Measurements from ENCODE around the gene VAMP5. TPM values are rescaled to one million over a fixed set of nuclear protein-coding genes. Genes with fewer than 3 reads are reported as not detected.

VAMP5 gene
- total and polyA plus RNA-seq, 9 of the 15 experiments (the other 6 are each of a cell fraction or from before 2014, with no cell fraction given) = 0.54 to 1.9 (median 1.5) TPM; not detected in 2

DNA sequence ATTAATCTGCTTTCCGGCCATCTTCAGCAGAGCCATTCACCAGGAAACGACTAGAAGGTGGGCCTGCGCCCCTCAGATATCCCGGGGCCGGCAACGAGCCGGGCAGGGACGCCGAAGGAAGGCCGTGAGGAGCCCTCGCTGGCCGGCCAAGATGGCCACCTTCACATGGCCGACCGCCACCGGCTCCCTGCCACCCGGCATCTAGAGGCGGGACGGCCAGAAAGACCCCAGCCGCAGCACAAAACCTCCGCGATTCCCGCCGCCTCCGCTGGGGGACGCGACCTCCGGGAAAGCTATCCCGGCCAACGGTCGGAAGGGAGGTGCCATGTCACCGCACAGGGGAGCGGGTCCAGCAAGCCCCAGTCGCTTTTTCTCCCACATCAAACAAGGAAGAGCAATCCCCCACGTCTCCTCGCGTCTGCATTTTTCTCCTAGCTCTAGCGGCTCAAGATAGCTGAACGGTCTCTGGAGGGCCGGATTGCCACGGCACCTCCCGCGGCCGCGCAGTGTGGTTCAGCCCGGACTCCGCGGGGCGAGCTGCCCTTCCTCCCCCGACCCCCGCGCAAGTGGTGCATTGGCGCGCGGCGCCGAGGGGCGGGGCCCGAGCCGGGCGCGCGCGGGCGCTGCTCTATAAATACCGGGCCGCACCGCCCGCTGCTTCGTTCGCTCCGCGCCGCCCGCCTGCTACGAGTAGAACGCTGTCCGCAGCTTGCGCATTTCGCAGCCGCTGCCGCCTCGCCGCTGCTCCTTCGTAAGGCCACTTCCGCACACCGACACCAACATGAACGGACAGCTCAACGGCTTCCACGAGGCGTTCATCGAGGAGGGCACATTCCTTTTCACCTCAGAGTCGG is 45.5 kb upstream of the VAMP5 start, which contains the start of gene MAT2A (continued):
- TF ChIP-seq, protein P1, sequence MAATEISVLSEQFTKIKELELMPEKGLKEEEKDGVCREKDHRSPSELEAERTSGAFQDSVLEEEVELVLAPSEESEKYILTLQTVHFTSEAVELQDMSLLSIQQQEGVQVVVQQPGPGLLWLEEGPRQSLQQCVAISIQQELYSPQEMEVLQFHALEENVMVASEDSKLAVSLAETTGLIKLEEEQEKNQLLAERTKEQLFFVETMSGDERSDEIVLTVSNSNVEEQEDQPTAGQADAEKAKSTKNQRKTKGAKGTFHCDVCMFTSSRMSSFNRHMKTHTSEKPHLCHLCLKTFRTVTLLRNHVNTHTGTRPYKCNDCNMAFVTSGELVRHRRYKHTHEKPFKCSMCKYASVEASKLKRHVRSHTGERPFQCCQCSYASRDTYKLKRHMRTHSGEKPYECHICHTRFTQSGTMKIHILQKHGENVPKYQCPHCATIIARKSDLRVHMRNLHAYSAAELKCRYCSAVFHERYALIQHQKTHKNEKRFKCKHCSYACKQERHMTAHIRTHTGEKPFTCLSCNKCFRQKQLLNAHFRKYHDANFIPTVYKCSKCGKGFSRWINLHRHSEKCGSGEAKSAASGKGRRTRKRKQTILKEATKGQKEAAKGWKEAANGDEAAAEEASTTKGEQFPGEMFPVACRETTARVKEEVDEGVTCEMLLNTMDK (IDR thresholded peaks at IDR 0.05; ENCODE audit: borderline replicate concordance, insufficient read depth, low read depth, low read length, poor library complexity, severe bottlenecking) = peak; percentile 96
- peak; percentile 97 for TF ChIP-seq PML (IDR thresholded peaks at IDR 0.05; ENCODE audit: low read length)
- no peak for TF ChIP-seq MIER1 (IDR thresholded peaks at IDR 0.05; ENCODE audit: low read depth)
- peak; percentile 55 for TF ChIP-seq CGGBP1 (CRISPR knock-in tag; IDR thresholded peaks at IDR 0.05)
- no peak for TF ChIP-seq THRAP3 (IDR thresholded peaks at IDR 0.05; ENCODE audit: borderline replicate concordance)
- TF ChIP-seq POLR2AphosphoS5 (IDR thresholded peaks at IDR 0.05; ENCODE audit: control insufficient read depth, insufficient read depth, low read depth, low read length) = peak; percentile 99
- 0 out of 2 replicates have a peak, but pooled peaks have one; percentile 28 for TF ChIP-seq ZNF589 (CRISPR knock-in tag; IDR thresholded peaks at IDR 0.05; ENCODE audit: low read depth)
- peak; percentile 99 for TF ChIP-seq POLR2B (IDR thresholded peaks at IDR 0.05; ENCODE audit: low read depth, partially characterized antibody)
- peak; percentile 91 for TF ChIP-seq E2F5 (CRISPR knock-in tag; IDR thresholded peaks at IDR 0.05)
- peak; percentile 56; the same call in 1 of the 2 replicates for TF ChIP-seq CHD2 (IDR thresholded peaks at IDR 0.05; ENCODE audit: low read depth, low read length)
- TF ChIP-seq, protein P2, sequence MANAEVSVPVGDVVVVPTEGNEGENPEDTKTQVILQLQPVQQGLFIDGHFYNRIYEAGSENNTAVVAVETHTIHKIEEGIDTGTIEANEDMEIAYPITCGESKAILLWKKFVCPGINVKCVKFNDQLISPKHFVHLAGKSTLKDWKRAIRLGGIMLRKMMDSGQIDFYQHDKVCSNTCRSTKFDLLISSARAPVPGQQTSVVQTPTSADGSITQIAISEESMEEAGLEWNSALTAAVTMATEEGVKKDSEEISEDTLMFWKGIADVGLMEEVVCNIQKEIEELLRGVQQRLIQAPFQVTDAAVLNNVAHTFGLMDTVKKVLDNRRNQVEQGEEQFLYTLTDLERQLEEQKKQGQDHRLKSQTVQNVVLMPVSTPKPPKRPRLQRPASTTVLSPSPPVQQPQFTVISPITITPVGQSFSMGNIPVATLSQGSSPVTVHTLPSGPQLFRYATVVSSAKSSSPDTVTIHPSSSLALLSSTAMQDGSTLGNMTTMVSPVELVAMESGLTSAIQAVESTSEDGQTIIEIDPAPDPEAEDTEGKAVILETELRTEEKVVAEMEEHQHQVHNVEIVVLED (CRISPR knock-in tag; IDR thresholded peaks at IDR 0.05) = no peak; the same call in 1 of the 2 replicates
- peak; percentile 42; the same call in 1 of the 2 replicates for TF ChIP-seq MAFF (IDR thresholded peaks at IDR 0.05; ENCODE audit: low read length)
- no peak for TF ChIP-seq SNRNP70 (optimal IDR thresholded peaks at IDR 0.05; ENCODE audit: low read depth, low read length)
- TF ChIP-seq TCF15 (CRISPR knock-in tag; IDR thresholded peaks at IDR 0.05) = no peak
- no peak for TF ChIP-seq ZNF174 (CRISPR knock-in tag; IDR thresholded peaks at IDR 0.05)
- TF ChIP-seq CAMTA2 (CRISPR knock-in tag; conservative IDR thresholded peaks at IDR 0.05) = no peak
- no peak; the same call in 1 of the 2 replicates for TF ChIP-seq NR3C1 (CRISPR knock-in tag; IDR thresholded peaks at IDR 0.05)
- peak; percentile 77; the same call in 1 of the 2 replicates for TF ChIP-seq ESRRA (IDR thresholded peaks at IDR 0.05; ENCODE audit: borderline replicate concordance, low read depth)
- TF ChIP-seq SRSF9 (IDR thresholded peaks at IDR 0.05; ENCODE audit: borderline replicate concordance, low read depth, low read length) = no peak
- TF ChIP-seq E2F3 (CRISPR knock-in tag; IDR thresholded peaks at IDR 0.05) = peak; percentile 37; the same call in 1 of the 2 replicates
- TF ChIP-seq SIN3B (IDR thresholded peaks at IDR 0.05; ENCODE audit: low read depth) = peak; percentile 49; the same call in 1 of the 2 replicates

Measured in K562 (cell line).